ENCODE data around the gene CIDEA. TPM values are rescaled to one million over a fixed set of nuclear protein-coding genes. Genes with fewer than 3 reads are reported as not detected.
A peak's percentile ranks its signal among the peaks of the same experiment; 100 is the strongest.

The CIDEA gene
- total RNA-seq, 1 donor from 2014 or later = not detected

GRCh38 chr18:12252061-12252460 is 2.1 kb upstream of the CIDEA start:
- Mint-ChIP-seq H3K27me3 (peaks cover 89% of the 10 kb centered on the region), H3K9me3 (ENCODE audit: low read depth) (no peaks in the 10 kb centered on the region), H3K4me1 (ENCODE audit: low read depth) (peaks cover 4% of the 10 kb centered on the region), H3K27ac (peak overlapping the region; percentile 52), H3K36me3 (ENCODE audit: insufficient read depth) (no peaks in the 10 kb centered on the region), H3K4me3 (ENCODE audit: low read depth) (no peak overlapping the region)
- no peak for TF ChIP-seq CTCF (IDR thresholded peaks at IDR 0.05; ENCODE audit: unreplicated experiment)
- DNase-seq (ENCODE audit: low spot score, unreplicated experiment) = no peak

- H3K27ac Mint-ChIP-seq = no peak overlapping the region
- no peak for TF ChIP-seq CTCF (IDR thresholded peaks at IDR 0.05; ENCODE audit: unreplicated experiment)
- DNase-seq (ENCODE audit: low spot score, unreplicated experiment) = no peak
- H3K27me3 Mint-ChIP-seq = peaks cover 89% of the 10 kb centered on the region
- no peaks in the 10 kb centered on the region for H3K36me3 Mint-ChIP-seq (ENCODE audit: insufficient read depth)
- H3K4me3 Mint-ChIP-seq (ENCODE audit: low read depth) = no peak overlapping the region
- no peaks in the 10 kb centered on the region for H3K9me3 Mint-ChIP-seq (ENCODE audit: low read depth)
- peaks cover 4% of the 10 kb centered on the region for H3K4me1 Mint-ChIP-seq (ENCODE audit: low read depth)
Observed at GRCh38 chr18:12253027-12253426, 1.1 kb upstream of the CIDEA start.

- no peak for DNase-seq (ENCODE audit: low spot score, unreplicated experiment)
- Mint-ChIP-seq H3K27me3 (peaks cover 90% of the 10 kb centered on the region), H3K9me3 (ENCODE audit: low read depth) (no peaks in the 10 kb centered on the region), H3K4me1 (ENCODE audit: low read depth) (peaks cover 4% of the 10 kb centered on the region), H3K36me3 (ENCODE audit: insufficient read depth) (no peaks in the 10 kb centered on the region), H3K27ac (no peak overlapping the region), H3K4me3 (ENCODE audit: low read depth) (peak overlapping the region; percentile 61)
- no peak for TF ChIP-seq CTCF (IDR thresholded peaks at IDR 0.05; ENCODE audit: unreplicated experiment)
Observed at GRCh38 chr18:12253663-12254135, 462 bp upstream of the CIDEA start.

GRCh38 chr18:12254820-12255511 is 805 bp downstream of the CIDEA start:
- no peak for DNase-seq (ENCODE audit: low spot score, unreplicated experiment)

GRCh38 chr18:12255626-12256026 is 1.5 kb downstream of the CIDEA start:
- peak overlapping the region; percentile 8 for H3K27ac Mint-ChIP-seq
- H3K9me3 Mint-ChIP-seq (ENCODE audit: low read depth) = no peaks in the 10 kb centered on the region

More at GRCh38 chr18:12254820-12255511, 805 bp downstream of the CIDEA start:
- H3K27ac Mint-ChIP-seq = no peak overlapping the region
- no peaks in the 10 kb centered on the region for H3K9me3 Mint-ChIP-seq (ENCODE audit: low read depth)
- no peak for TF ChIP-seq CTCF (IDR thresholded peaks at IDR 0.05; ENCODE audit: unreplicated experiment)
- peaks cover 4% of the 10 kb centered on the region for H3K4me1 Mint-ChIP-seq (ENCODE audit: low read depth)
- no peaks in the 10 kb centered on the region for H3K36me3 Mint-ChIP-seq (ENCODE audit: insufficient read depth)
- peaks cover 83% of the 10 kb centered on the region for H3K27me3 Mint-ChIP-seq
- no peak overlapping the region for H3K4me3 Mint-ChIP-seq (ENCODE audit: low read depth)

More at GRCh38 chr18:12255626-12256026, 1.5 kb downstream of the CIDEA start:
- H3K27me3 Mint-ChIP-seq = peaks cover 82% of the 10 kb centered on the region
- peaks cover 4% of the 10 kb centered on the region for H3K4me1 Mint-ChIP-seq (ENCODE audit: low read depth)
- H3K36me3 Mint-ChIP-seq (ENCODE audit: insufficient read depth) = no peaks in the 10 kb centered on the region
- no peak for DNase-seq (ENCODE audit: low spot score, unreplicated experiment)
- H3K4me3 Mint-ChIP-seq (ENCODE audit: low read depth) = no peak overlapping the region
- TF ChIP-seq CTCF (IDR thresholded peaks at IDR 0.05; ENCODE audit: unreplicated experiment) = no peak
